22Rv1 (cell line): Measurements from ENCODE around the gene CCS.

ENCODE experiments used
- CTCF ChIP-seq: fragments of 450-650 bp; IDR thresholded peaks from 2 replicates; pipeline ENCODE4 v1.5.1; 2017; ENCODE audit warnings: mild to moderate bottlenecking
- ZFX ChIP-seq: fragments of 450-650 bp; IDR thresholded peaks from 2 replicates; pipeline ENCODE4 v1.6.1; 2017; ENCODE audit warnings: antibody characterized with exemption, borderline replicate concordance

GRCh38 chr11:66550887-66551286 is 42.1 kb upstream of the CCS start:
- no peak for TF ChIP-seq CTCF
- TF ChIP-seq ZFX, result no peak
